ENCODE measurements around the gene TMEM92.
"Not testable (repeated sequence)": the region's sequence is repeated elsewhere in the genome, so short reads cannot be mapped to it uniquely, and the experiment has no call there.

Gene TMEM92

DNA sequence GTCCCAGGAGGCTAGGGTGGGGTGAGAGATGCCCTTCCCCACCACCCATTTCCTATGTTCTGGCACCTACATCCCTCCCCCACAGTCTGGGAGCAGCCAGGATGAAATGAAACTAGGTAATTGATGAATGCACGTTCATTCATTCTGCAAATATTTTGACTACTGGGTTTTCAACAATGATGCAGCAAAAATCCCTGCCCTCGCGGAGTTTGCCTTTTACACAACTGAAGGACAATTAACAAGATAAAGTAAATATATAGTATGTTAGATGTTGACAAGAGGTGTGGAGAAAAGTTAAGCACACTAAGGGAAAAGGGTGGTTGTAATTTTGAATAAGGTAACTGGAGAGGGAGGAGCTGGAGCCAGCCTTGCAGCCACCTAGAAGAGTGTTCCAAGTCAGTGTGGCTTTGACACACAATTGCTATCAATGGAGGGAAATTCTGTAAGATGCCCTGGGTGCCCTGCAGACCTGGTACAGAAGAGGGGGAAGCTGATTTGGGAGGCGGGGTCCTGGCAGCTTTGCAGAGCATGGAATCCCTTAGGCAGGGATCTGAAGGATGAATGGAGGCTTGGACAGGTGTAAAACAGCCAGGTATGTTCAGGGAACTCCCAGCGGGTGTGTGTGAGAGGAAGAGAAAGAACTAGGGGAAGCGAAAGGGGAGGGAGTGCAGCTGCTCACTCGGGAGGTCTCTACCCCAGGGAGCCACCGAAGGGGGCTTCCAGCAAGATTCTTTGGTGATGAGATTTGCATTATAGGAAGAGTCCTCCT, 2.5 kb downstream of the TMEM92 start:
- DNase-seq = no peak

DNA sequence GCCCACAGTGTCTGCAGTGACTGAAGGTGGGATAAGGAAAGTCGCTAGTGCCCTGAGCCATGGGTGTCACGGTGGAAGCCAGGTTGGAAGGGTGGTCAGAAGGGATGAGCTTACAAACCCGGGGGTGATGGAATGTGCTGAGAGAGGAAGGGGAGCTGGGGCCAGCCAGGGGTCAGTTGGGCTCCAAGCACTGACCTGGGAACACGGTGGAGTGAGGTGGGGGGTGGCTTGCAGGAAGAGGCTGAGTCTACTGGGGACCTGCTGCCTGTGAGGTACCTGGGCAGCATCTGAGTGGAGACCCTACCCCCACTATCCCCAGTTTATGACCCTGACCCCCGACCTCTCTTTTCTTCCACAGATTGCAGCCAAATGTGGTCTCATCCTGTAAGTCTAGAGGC, 3.1 kb downstream of the TMEM92 start:
- DNase-seq = no peak

DNA sequence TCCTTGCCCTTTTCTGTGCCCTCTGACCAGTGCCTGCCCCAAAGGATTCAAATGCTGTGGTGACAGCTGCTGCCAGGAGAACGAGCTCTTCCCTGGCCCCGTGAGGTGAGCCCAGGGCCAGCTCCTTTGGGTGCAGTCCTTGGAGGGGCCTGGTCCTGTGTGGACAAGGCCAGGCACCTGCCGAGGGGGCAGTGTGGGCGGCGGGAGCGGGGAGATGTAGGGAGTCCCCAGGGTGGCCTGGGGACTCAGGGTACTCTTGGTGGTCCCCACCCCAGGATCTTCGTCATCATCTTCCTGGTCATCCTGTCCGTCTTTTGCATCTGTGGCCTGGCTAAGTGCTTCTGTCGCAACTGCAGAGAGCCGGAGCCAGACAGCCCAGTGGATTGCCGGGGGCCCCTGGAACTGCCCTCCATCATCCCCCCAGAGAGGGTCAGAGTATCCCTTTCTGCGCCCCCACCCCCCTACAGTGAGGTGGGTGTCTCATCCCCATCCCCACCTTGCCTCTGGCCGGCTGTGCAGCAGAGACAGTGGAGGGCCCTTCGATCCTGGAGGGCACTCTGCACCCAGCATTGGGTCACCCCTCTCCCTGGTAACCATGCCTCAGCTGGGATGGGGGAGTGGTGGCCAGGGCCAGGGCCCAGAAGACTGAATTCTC, 4.4 kb downstream of the TMEM92 start:
- no peak for DNase-seq

DNA sequence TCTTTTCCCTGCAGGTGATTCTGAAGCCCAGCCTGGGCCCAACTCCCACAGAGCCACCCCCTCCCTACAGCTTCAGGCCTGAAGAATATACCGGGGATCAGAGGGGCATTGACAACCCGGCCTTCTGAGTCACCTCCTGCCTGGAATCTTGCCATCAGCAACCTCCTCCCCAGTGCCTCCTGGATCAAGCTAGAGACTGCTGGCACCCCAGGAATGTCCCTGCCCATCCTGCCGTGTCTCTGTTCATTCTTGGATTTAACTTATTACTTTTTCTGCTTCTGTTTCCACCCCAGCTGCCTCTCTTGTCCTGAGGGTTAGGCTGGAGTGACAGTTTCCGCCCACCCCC, 4.9 kb downstream of the TMEM92 start:
- DNase-seq = no peak

DNA sequence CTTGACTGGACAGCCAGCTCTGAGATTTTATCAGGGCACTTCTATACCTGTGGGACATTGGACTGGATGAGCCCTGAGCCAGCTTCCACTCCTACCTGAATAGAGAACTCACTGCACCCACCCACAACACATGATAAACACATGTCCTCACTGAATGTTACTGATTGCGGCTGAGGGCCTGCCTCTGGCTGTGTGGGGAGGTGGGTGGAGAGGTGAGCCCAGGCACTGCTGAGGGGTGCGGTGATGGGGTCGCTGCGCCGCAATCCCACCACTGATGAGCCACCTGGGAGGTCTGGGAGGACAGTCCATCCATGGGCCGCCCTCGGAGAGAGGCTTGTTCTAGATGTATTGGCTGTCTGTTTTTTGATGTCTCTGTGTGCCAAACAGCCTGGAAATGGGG, 5.4 kb downstream of the TMEM92 start:
- DNase-seq = no peak

DNA sequence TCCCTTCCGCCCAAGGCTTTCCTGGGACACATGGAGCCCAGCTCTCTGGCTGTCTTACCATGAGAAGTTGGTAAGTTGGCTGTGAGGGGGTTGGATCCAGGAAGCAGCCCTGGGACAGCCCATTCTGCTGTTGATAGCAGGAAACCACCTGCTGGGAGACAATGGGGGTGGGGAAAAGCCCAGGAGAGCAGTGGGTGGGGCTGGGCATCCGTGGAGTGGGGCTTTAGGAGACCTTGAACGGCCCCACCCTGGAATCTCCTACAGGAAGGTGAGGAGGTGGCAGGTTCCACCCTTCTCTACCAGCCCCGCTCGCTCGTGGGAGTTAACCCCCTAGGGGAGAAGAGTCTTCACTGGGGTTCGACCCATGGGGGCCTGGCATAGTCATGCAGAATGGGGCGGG, 5.8 kb downstream of the TMEM92 start:
- no peak for DNase-seq

DNA sequence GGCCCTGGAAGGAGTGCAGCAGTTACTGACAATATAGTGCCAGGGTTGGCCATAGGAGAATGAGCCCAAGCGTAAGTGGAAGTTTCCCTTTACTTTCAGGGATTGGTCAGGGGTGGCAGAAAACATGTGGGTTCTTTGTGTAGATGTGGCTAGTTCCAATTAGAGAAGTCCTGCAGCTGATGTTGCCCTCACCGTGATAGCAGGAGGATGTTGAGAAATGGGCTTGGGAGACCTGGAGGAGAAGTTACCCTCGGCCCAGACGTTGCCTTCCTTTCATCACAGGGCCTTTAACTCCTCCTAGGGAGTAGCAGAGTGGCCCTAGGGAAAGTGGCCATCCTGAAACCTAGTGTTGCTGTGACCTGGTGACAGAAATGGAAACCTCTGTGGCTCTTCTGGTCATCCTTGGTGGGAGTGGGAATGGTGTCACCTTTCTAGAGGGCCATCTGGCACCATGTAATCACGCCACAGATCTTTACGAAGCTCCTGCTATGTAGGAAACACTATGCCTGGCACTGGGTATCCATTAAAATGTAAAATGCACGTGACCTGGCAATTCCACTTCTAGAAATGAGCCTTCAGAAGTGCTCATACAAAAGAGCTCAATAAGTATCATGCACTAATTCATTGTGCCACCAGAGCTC, 6.7 kb downstream of the TMEM92 start:
- DNase-seq = no peak

DNA sequence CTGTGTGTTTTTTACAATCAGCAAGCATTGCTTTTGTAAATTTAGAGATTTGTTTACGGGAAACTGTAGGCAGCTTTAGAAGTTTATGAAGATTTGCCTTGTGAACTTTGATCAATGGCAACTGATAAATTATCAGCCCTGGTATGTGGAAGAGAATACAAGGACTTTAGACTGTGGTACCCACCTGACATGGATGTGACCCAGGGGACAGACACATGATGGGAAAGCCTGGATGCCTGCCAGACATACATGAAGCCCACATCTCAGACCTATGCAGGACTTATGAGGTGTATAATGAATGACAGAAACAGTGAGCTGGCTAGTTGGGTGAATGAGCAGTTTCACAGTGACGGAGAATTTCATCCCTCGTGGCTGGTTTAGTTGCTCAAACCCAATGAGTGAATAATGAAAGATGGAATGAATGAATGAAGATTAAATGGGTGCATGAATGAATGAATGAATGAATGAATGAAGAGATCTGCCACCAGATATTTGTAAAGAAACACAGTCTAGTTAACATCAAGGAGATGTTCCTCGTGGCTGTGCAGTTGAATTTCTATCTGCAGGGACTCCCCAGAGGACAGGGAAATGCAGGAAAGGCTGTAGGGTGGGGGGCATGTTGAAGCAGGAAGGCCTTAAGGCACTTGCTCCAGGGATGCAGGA, 7.6 kb downstream of the TMEM92 start:
- no peak for DNase-seq

DNA sequence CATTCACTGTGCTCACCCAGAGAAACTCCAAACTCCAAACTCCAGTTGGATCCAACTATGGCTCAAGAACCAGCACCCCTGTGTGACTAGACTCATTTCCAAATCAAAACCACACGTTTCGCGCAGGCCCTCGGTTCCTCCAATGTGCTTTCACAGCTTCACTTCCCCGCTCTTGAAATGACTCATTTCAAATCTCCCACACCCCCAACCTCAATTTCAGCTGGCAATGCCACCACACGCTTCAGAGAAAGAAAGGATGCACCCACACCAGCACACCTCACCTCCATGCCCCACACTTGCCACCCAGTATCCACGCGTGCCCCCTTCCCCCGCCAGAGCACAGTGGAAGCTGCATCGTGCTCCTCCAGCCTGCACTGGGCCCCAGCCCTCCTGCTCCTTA, 9.0 kb downstream of the TMEM92 start:
- DNase-seq = no peak

DNA sequence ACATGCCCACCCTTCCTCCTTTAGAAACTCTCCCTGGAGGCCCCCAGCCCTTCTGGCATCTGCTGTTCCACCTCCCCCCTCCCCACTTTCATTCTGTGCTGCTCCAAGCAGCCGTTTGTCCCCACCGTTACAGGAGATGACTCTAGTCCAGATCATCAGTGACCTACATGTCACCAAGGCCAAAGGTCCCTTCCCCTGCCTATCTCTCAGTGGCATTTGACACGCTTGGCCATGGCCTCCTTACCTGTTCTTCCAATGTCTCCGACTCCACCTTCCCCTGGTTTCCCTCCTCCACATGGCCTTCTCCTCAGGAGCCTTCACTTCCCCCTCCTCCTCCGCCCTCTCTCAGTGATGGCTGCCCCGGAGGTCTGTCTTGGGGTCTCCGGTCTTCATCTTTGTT, 9.4 kb downstream of the TMEM92 start:
- DNase-seq = no peak

DNA sequence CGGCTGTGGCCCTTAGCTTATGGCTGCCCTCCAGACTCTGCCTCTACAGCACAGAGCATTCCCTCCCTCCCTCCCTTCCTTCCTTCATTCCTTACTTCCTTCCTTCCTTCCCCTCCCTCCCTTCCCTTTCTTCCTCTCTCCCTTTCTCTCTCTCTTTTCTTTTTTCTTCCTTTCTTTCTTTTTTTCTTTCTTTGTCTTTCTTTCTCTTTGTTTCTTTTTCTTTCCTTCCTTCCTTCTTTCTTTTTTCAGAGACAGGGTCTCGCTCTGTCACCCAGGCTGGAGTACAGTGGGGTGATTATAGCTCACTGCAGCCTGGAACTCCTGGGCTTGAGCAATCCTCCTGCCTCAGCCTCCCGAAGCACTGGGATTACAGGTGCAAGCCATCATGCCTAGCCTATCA, 11.7 kb downstream of the TMEM92 start:
- no peak for DNase-seq

DNA sequence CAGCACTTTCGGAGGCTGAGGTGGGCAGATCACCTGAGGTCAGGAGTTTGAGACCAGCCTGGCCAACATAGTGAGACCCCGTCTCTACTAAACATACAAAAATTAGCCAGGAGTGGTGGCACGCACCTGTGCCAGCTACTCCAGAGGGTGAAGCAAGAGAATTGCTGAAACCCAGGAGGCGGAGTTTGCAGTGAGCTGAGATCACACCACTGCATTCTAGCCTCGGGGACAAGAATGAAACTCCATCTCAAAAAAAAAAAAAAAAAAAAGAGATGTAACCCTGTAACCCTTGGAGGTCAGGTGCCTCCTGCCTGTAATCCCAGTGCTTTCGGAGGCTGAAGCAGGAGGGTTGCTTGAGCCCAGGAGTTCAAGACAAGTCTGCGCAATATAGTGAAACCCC, 13.0 kb downstream of the TMEM92 start:
- not testable (repeated sequence) for DNase-seq

DNA sequence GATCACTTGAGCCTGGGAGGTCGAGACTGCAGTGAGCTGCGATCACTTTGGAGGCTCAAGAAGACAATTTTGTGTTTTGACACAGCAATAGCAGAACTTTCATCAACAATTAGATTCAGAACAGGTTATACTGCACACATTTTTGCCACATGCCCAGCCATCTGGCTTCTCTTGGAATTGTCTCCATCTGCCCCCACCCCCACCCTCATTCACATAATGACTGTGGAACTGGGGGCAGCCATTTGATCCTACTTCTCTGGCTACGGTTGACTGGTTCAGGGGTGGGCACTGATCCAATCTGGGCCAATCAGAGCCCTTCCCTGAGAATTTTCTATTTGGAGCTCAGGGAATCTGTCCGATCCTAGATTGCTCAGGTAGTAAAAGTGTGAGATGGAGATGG, 14.0 kb downstream of the TMEM92 start:
- no peak for DNase-seq

DNA sequence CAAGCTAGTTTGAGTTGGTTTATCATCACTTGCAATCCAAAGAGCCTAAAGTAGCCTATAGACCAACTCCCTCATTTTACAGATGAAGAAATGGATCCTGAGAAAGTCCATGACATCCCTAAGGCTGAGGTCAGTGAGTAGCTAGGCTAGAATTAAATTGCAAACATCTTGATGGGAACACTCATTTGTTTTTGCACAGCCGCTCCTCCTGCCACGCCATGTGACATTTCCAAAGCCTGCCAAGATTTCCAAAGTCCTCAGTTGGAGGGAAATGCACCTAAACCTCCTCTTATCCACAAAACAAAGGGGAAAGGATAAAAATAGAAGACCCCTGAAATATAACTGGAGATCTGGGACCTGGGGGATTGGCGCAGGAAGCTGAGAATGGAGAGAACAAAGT, 15.0 kb downstream of the TMEM92 start:
- DNase-seq = no peak

DNA sequence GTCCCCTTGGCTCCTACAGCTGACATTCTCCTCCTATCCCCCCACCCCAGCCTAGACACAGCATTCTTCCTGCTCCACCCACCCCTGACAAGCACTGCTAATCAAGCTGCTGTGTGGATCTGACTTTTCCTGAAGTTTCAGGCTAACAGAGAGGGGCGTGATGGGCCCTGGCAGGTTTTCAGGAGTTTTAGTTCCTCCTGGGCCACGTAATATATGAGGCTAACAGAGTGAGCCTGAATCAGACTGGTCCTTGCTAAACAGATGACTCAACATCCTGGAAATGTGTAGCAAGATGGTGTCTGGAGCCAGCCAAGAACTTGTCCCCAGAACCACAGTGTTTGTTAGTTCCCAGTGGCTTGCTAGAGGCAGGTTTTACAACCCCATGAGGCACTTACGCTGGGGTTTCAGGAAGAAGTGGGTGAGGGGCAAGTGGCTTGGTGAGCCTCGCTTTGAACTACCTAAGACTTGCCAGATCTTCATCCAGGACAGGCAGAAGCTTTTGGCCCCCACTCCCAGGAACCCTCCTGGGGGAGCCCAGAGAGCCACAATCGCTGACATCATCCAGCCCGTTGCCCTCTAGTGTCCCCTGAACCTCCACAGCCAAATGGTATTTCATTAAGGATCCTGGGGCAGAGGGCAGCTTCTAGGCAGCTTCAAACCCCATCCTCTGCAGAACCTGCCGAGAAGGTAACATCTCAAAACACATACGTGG, 15.9 kb downstream of the TMEM92 start:
- DNase-seq = no peak

DNA sequence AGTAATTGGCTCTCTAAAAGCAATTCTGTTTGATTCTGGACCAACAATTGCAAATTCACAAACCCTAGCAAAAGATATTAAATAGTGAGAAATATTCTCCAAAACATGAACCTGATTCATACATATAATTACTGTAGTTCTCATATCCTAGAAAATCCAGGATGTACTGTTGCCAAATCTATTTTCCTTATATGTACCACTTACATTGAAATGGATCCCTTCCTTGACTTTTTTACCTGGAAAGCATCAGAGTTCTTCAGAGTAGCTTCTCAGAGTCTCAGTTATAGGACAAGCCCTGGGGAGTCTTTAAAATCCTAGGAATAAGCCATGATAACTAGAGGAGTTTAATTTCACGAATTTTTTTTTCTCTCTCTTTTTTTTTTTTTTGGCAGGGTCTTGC, 16.7 kb downstream of the TMEM92 start:
- DNase-seq = no peak

DNA sequence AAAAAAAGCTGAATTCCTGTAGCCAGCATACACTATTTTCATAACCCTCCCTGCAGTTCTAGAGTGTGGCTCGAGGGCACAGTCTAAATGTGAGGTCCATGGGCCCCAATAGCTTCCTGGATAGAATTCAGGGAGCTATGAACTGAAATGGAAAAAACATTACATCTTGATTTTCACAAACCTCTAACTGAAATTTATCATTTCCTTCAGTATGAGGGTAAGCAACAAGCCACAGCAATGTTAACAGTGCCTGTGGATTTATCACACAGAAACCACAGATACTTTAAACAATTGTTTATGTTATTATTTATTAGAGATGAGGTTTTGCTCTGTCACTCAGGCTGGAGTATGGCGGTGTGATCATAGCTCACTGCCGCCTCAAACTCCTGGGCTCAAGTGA, 18.2 kb downstream of the TMEM92 start:
- DNase-seq = no peak

DNA sequence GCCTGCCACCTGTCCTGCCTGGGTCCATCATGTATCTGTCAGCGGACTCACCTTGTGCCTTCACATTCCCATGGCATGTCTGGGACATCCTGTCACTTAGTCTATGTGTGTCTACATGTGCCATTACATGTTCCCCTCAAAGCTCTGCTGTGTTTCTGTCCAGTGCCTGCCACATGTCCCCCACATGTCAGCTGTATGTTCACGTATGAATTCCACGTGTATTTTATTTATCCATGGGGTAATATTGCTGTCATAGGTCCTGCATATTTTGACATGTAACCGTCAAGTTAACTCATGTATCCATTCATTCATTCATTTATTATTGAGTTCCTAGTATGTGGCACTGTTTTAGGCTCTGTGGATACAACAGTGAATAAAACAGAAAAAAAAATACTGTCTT, 20.8 kb downstream of the TMEM92 start:
- DNase-seq = no peak

DNA sequence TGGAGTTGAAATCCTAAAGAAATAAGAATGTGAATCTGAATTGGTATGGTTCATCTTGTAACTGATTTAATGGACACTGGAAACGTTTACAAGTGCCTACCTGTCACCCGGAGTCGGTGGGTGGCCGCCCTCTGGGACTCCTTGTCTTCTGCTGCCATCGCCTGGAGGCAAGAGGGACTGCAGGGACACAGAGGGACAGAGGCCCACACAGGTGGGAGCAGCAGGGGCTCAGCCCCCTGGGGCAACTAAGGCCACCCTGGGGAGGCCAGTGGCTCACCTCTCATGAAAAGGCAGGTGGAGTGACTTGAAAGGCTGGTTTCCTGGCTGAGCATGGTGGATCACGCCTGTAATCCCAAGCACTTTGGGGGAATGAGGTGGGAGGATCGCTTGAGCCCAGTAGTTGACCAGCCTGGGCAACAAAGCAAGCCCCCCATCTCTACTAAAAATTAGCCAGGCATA, 23.2 kb downstream of the TMEM92 start:
- peak; percentile 60 for DNase-seq

DNA sequence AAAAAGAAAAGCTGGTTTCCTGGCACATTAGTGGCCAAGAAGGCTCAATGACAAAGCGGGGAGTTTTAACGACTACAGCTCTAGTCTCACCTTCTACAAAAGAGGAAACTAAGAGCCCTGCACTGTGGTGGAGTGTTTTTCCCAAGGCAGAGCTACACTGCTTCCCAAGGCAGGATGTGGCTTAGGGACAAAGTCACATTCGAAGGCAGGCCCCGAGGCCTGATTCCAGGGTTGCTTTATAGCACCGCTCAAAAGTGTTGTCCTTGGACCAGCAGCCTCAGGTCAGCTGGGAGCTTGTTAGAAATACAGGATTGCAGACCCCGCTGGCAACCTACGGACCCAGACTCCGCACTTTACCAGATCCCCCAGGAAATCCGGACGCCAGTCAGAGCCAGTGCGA, 23.8 kb downstream of the TMEM92 start:
- DNase-seq = no peak

DNA sequence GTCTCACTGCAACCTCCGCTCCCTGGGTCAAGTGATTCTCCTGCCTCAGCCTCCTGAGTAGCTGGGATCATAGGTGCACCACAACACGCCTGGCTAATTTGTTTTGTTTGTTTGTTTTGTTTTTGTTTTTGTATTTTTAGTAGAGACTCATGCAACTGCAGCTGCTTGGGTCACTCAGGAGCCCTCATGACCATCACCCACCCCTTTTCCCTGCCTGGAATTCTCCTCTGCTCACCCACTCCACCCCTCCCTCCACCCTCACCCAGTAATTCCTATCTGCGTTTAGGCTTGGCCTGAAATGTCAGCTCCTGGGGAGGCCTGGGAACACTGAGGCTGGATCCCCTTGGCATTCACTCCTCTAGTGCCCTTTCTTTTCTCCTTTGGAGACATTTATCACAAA, 25.5 kb downstream of the TMEM92 start:
- DNase-seq = no peak

DNA sequence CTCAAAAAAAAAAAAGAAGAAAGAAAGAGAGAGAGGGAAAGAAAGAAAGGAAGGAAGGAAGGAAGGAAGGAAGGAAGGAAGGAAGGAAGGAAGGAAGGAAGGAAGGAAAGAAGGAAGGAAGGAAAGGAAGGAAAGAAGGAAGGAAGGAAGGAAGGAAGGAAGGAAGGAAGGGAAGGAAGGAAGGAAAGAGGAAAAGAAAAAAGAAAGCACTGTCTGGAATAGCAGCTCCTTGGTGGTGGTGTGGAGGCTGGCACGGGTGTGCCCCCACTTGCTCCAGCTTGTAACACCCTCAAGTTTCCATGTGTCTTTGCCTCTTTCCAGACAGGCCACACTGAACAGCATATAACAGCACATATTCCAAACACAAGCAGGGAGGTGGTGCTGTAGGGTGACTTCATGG, 26.6 kb downstream of the TMEM92 start:
- not testable (repeated sequence) for DNase-seq

DNA sequence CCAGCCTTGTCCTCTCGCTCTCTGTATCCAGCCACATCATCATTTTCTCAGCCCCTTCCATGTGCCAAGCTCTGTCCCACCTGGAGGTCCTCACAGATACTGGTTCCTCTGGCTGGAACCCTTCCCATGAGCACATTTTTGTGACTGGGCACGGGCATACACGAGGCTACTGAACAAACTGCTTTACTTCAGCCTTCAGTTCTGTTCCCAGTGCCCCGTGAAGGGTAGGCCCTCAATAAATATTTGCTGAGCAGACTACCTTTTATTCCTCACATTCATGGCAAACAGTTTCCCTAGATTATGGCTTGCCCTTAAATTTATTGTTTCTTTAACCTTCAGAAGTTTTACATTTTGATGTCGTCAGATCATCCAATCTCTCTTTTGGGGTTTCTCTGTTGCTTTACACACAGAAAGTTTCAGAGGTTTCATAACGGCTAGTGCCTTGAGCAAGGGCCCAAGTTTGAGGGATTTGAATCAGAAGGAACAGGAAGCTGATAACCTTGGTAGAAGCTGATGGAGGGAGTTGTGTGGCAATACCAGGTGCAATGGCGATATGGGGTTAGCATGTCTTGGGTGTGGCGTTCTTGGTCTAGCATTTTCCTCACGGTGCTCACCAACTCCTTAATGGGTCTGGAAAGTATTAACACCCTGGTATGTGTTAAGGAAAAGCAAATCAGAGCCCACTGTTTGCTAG, 27.8 kb downstream of the TMEM92 start:
- DNase-seq = no peak

All from COR-L47 (cell line).